Duodenal mucosa (tissue), 2 donors: ENCODE data around the gene TAB2.
"Not testable (repeated sequence)": the region's sequence is repeated elsewhere in the genome, so short reads cannot be mapped to it uniquely, and the experiment has no call there.

Experiments used
- H3K27ac ChIP-seq: one replicate; pipeline ENCODE4 v1.7.0; 2013; ENCODE audit warnings: low read depth, low read length
- H3K27me3 ChIP-seq, 2 donors: one replicate each; pipeline ENCODE4 v1.7.0; 2013; ENCODE audit warnings: low read length in 2 of 2, control low read depth in 1 of 2; ENCODE audit not compliant: insufficient read depth in 2 of 2, control insufficient read depth in 1 of 2
- H3K36me3 ChIP-seq, 2 donors: one replicate each; pipeline ENCODE4 v1.7.0; 2013; ENCODE audit warnings: low read length in 2 of 2, control low read depth in 1 of 2; ENCODE audit not compliant: insufficient read depth in 2 of 2, control insufficient read depth in 1 of 2
- H3K4me1 ChIP-seq, 2 donors: one replicate each; pipeline ENCODE4 v1.7.0; 2013; ENCODE audit warnings: low read length in 2 of 2, control low read depth in 1 of 2; ENCODE audit not compliant: insufficient read depth in 2 of 2, control insufficient read depth in 1 of 2
- H3K4me3 ChIP-seq, 2 donors: one replicate each; pipeline ENCODE4 v1.7.0; 2013; ENCODE audit warnings: low read length in 2 of 2, low read depth in 1 of 2
- H3K9ac ChIP-seq, 2 donors: one replicate each; pipeline ENCODE4 v1.7.0; 2013; ENCODE audit warnings: low read length in 2 of 2, low read depth in 1 of 2
- H3K9me3 ChIP-seq, 2 donors: one replicate each; pipeline ENCODE4 v1.7.0; 2013; ENCODE audit warnings: low read length in 2 of 2, control low read depth in 1 of 2; ENCODE audit not compliant: control insufficient read depth in 1 of 2

TAB2 gene

GRCh38 chr6:149453597-149454345 is 136.3 kb downstream of the TAB2 start:
- Histone ChIP-seq H3K27me3 (no peaks in the 10 kb centered on the region), H3K9ac (peak overlapping the region in 1 of 2 donors; percentile 39), H3K4me3 (peak overlapping the region; percentile 23 to 24), H3K27ac (peak overlapping the region; percentile 47), H3K9me3 (no peaks in the 10 kb centered on the region), H3K36me3 (peaks cover 0 to 5% of the 10 kb centered on the region in 2 donors), H3K4me1 (peaks cover 38 to 43% of the 10 kb centered on the region in 2 donors)

GRCh38 chr6:149454346-149454848 is 136.9 kb downstream of the TAB2 start:
- Histone ChIP-seq H3K9me3 (no peaks in the 10 kb centered on the region), H3K27ac (peak overlapping the region; percentile 47), H3K27me3 (no peaks in the 10 kb centered on the region), H3K36me3 (peaks cover 0 to 8% of the 10 kb centered on the region in 2 donors), H3K4me3 (peak overlapping the region; percentile 23 to 24), H3K4me1 (peaks cover 38 to 43% of the 10 kb centered on the region in 2 donors), H3K9ac (peak overlapping the region in 1 of 2 donors; percentile 39)

- Histone ChIP-seq H3K27me3 (no peaks in the 10 kb centered on the region), H3K9me3 (no peaks in the 10 kb centered on the region), H3K36me3 (peaks cover 0 to 16% of the 10 kb centered on the region in 2 donors), H3K27ac (no peak overlapping the region), H3K4me3 (no peak overlapping the region), H3K9ac (no peak overlapping the region), H3K4me1 (peaks cover 37 to 42% of the 10 kb centered on the region in 2 donors)
Measured at GRCh38 chr6:149455031-149455732, 137.7 kb downstream of the TAB2 start.

GRCh38 chr6:149456311-149457021 is 139.0 kb downstream of the TAB2 start:
- H3K9me3 ChIP-seq = no peaks in the 10 kb centered on the region
- peaks cover 1 to 19% of the 10 kb centered on the region in 2 donors for H3K36me3 ChIP-seq
- H3K27ac ChIP-seq = no peak overlapping the region
- no peak overlapping the region for H3K9ac ChIP-seq
- H3K4me3 ChIP-seq = no peak overlapping the region
- H3K27me3 ChIP-seq = no peaks in the 10 kb centered on the region
- H3K4me1 ChIP-seq = peaks cover 32 to 38% of the 10 kb centered on the region in 2 donors

- Histone ChIP-seq H3K27ac (no peak overlapping the region), H3K27me3 (no peaks in the 10 kb centered on the region), H3K9me3 (no peaks in the 10 kb centered on the region)
Measured at GRCh38 chr6:149457316-149457884, 139.9 kb downstream of the TAB2 start.

GRCh38 chr6:149458196-149458595 is 140.7 kb downstream of the TAB2 start:
- Histone ChIP-seq H3K4me1 (peaks cover 18 to 21% of the 10 kb centered on the region in 2 donors), H3K27ac (no peak overlapping the region), H3K9ac (no peak overlapping the region), H3K27me3 (no peaks in the 10 kb centered on the region), H3K36me3 (peaks cover 5 to 22% of the 10 kb centered on the region in 2 donors), H3K4me3 (no peak overlapping the region), H3K9me3 (no peaks in the 10 kb centered on the region)

More at GRCh38 chr6:149457316-149457884, 139.9 kb downstream of the TAB2 start:
- Histone ChIP-seq H3K4me1 (peaks cover 23 to 29% of the 10 kb centered on the region in 2 donors), H3K36me3 (peaks cover 5 to 22% of the 10 kb centered on the region in 2 donors), H3K4me3 (no peak overlapping the region), H3K9ac (no peak overlapping the region)

GRCh38 chr6:149458806-149459205 is 141.3 kb downstream of the TAB2 start:
- Histone ChIP-seq H3K9ac (no peak overlapping the region), H3K4me1 (peaks cover 12 to 15% of the 10 kb centered on the region in 2 donors), H3K9me3 (no peaks in the 10 kb centered on the region), H3K36me3 (peaks cover 5 to 24% of the 10 kb centered on the region in 2 donors), H3K27ac (no peak overlapping the region), H3K4me3 (no peak overlapping the region), H3K27me3 (no peaks in the 10 kb centered on the region)

GRCh38 chr6:149459761-149460160 is 142.2 kb downstream of the TAB2 start:
- Histone ChIP-seq H3K9ac (no peak overlapping the region), H3K27ac (no peak overlapping the region), H3K27me3 (no peaks in the 10 kb centered on the region), H3K4me3 (no peak overlapping the region), H3K4me1 (peaks cover 3 to 6% of the 10 kb centered on the region in 2 donors), H3K36me3 (peaks cover 5 to 25% of the 10 kb centered on the region in 2 donors), H3K9me3 (no peaks in the 10 kb centered on the region)

- peaks cover 5 to 25% of the 10 kb centered on the region in 2 donors for H3K36me3 ChIP-seq
- H3K9me3 ChIP-seq, H3K4me3 ChIP-seq, H3K27ac ChIP-seq, H3K4me1 ChIP-seq, H3K9ac ChIP-seq, H3K27me3 ChIP-seq: not testable (repeated sequence)
Measured at GRCh38 chr6:149460249-149460648, 142.7 kb downstream of the TAB2 start.
